ENCODE data around the gene GRAMD4. TPM values are rescaled to one million over a fixed set of nuclear protein-coding genes. Genes with fewer than 3 reads are reported as not detected.

The GRAMD4 gene
- total RNA-seq, 1 experiment from 2014 or later, result 17.1 TPM

- Histone ChIP-seq H3K27me3 (ENCODE audit: control insufficient read depth, insufficient read depth, low read length) (peaks cover 3% of the 10 kb centered on the region), H3K36me3 (replicated peaks; ENCODE audit: control insufficient read depth, insufficient read depth, low read length) (no peaks in the 10 kb centered on the region), H3K4me3 (ENCODE audit: insufficient read depth, low read depth, low read length) (no peak overlapping the region)
- DNase-seq, result no peak
These were observed 40.3 kb upstream of the GRAMD4 start for GRCh38 chr22:46579751-46580449.

GRCh38 chr22:46580940-46581537 lies 39.1 kb upstream of the GRAMD4 start:
- peaks cover 3% of the 10 kb centered on the region for H3K27me3 ChIP-seq (ENCODE audit: control insufficient read depth, insufficient read depth, low read length)

GRCh38 chr22:46581538-46582244 lies 38.5 kb upstream of the GRAMD4 start:
- H3K36me3 ChIP-seq (replicated peaks; ENCODE audit: control insufficient read depth, insufficient read depth, low read length), result no peaks in the 10 kb centered on the region
- H3K4me3 ChIP-seq (ENCODE audit: insufficient read depth, low read depth, low read length), result no peak overlapping the region
- no peak for DNase-seq
- peaks cover 3% of the 10 kb centered on the region for H3K27me3 ChIP-seq (ENCODE audit: control insufficient read depth, insufficient read depth, low read length)

More at GRCh38 chr22:46580940-46581537, 39.1 kb upstream of the GRAMD4 start:
- Histone ChIP-seq H3K36me3 (replicated peaks; ENCODE audit: control insufficient read depth, insufficient read depth, low read length) (no peaks in the 10 kb centered on the region), H3K4me3 (ENCODE audit: insufficient read depth, low read depth, low read length) (no peak overlapping the region)
- DNase-seq, result no peak

GRCh38 chr22:46582281-46582933 lies 37.8 kb upstream of the GRAMD4 start:
- peaks cover 3% of the 10 kb centered on the region for H3K27me3 ChIP-seq (ENCODE audit: control insufficient read depth, insufficient read depth, low read length)
- H3K36me3 ChIP-seq (replicated peaks; ENCODE audit: control insufficient read depth, insufficient read depth, low read length), result no peaks in the 10 kb centered on the region
- H3K4me3 ChIP-seq (ENCODE audit: insufficient read depth, low read depth, low read length), result no peak overlapping the region
- DNase-seq, result no peak

- DNase-seq, result no peak
- no peaks in the 10 kb centered on the region for H3K27me3 ChIP-seq (ENCODE audit: control insufficient read depth, insufficient read depth, low read length)
- H3K4me3 ChIP-seq (ENCODE audit: insufficient read depth, low read depth, low read length), result no peak overlapping the region
- no peaks in the 10 kb centered on the region for H3K36me3 ChIP-seq (replicated peaks; ENCODE audit: control insufficient read depth, insufficient read depth, low read length)
These were observed 36.6 kb upstream of the GRAMD4 start for GRCh38 chr22:46583571-46583970.

GRCh38 chr22:46584081-46584921 lies 35.9 kb upstream of the GRAMD4 start:
- peak; percentile 86 for DNase-seq
- Histone ChIP-seq H3K4me3 (ENCODE audit: insufficient read depth, low read depth, low read length) (no peak overlapping the region), H3K36me3 (replicated peaks; ENCODE audit: control insufficient read depth, insufficient read depth, low read length) (no peaks in the 10 kb centered on the region), H3K27me3 (ENCODE audit: control insufficient read depth, insufficient read depth, low read length) (no peaks in the 10 kb centered on the region)

GRCh38 chr22:46585340-46586122 lies 34.7 kb upstream of the GRAMD4 start:
- Histone ChIP-seq H3K36me3 (replicated peaks; ENCODE audit: control insufficient read depth, insufficient read depth, low read length) (no peaks in the 10 kb centered on the region), H3K4me3 (ENCODE audit: insufficient read depth, low read depth, low read length) (no peak overlapping the region), H3K27me3 (ENCODE audit: control insufficient read depth, insufficient read depth, low read length) (no peaks in the 10 kb centered on the region)
- no peak for DNase-seq

- Histone ChIP-seq H3K4me3 (ENCODE audit: insufficient read depth, low read depth, low read length) (no peak overlapping the region), H3K27me3 (ENCODE audit: control insufficient read depth, insufficient read depth, low read length) (no peaks in the 10 kb centered on the region), H3K36me3 (replicated peaks; ENCODE audit: control insufficient read depth, insufficient read depth, low read length) (no peaks in the 10 kb centered on the region)
- DNase-seq, result peak; percentile 90
These were observed 34.1 kb upstream of the GRAMD4 start for GRCh38 chr22:46586123-46586519.

- Histone ChIP-seq H3K36me3 (replicated peaks; ENCODE audit: control insufficient read depth, insufficient read depth, low read length) (no peaks in the 10 kb centered on the region), H3K27me3 (ENCODE audit: control insufficient read depth, insufficient read depth, low read length) (no peaks in the 10 kb centered on the region), H3K4me3 (ENCODE audit: insufficient read depth, low read depth, low read length) (no peak overlapping the region)
- DNase-seq, result no peak
These were observed 33.6 kb upstream of the GRAMD4 start for GRCh38 chr22:46586531-46587011.

GRCh38 chr22:46587061-46587460 lies 33.1 kb upstream of the GRAMD4 start:
- no peaks in the 10 kb centered on the region for H3K36me3 ChIP-seq (replicated peaks; ENCODE audit: control insufficient read depth, insufficient read depth, low read length)
- no peak for DNase-seq
- no peaks in the 10 kb centered on the region for H3K27me3 ChIP-seq (ENCODE audit: control insufficient read depth, insufficient read depth, low read length)
- no peak overlapping the region for H3K4me3 ChIP-seq (ENCODE audit: insufficient read depth, low read depth, low read length)

- H3K27me3 ChIP-seq (ENCODE audit: control insufficient read depth, insufficient read depth, low read length), result no peaks in the 10 kb centered on the region
- no peaks in the 10 kb centered on the region for H3K36me3 ChIP-seq (replicated peaks; ENCODE audit: control insufficient read depth, insufficient read depth, low read length)
- no peak overlapping the region for H3K4me3 ChIP-seq (ENCODE audit: insufficient read depth, low read depth, low read length)
- no peak for DNase-seq
These were observed 32.5 kb upstream of the GRAMD4 start for GRCh38 chr22:46587492-46588278.

GRCh38 chr22:46588279-46589140 lies 31.7 kb upstream of the GRAMD4 start:
- Histone ChIP-seq H3K4me3 (ENCODE audit: insufficient read depth, low read depth, low read length) (no peak overlapping the region), H3K36me3 (replicated peaks; ENCODE audit: control insufficient read depth, insufficient read depth, low read length) (no peaks in the 10 kb centered on the region), H3K27me3 (ENCODE audit: control insufficient read depth, insufficient read depth, low read length) (no peaks in the 10 kb centered on the region)
- DNase-seq, result peak; percentile 77

Measured in H7 (cell line).